GM18519 (cell line): ENCODE results near the gene SIPA1L2.

Experiments used
- ATAC-seq: cut with Tn5 transposase; IDR thresholded peaks from one replicate; pipeline ENCODE4 v1.9.1; 2021; ENCODE audit warnings: mild to moderate bottlenecking, moderate library complexity; ENCODE audit not compliant: unreplicated experiment, low FRiP score

Gene SIPA1L2

DNA sequence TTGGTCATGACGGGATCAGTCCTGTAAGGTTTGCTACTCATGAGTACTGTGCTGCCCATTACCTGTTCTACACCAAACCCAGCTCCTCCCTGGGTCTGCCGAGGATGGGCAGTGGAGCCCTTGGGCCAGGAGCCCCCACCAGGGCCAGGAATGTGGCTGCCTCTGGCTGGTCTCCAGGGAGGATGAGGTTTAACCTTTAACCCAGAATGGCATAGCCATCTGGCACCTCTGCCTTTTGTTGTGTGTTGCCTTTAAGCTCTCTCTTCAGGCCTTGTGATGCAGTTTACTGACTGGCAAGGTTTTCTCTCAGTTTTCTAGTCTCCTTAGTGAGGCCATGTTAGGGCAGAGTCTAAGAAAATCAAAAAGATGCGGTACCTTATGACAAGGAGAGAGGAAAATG lies 38.6 kb downstream of the SIPA1L2 start:
- no peak for ATAC-seq

DNA sequence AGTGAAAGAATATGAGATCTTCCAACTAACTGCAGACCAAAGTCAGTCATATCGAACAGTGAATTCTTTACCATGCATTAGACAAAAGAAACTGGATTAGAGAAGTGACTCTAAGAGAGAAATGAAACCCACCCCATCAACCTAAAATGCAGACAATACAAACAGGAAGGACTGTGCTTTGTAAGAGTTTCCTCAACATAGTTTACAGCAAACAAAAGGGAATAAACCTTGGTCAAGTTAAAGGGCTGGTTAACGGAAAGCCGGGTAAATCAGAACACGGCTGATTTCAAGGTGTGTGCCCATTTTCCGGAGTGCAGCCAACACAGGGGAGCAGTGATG lies 39.2 kb downstream of the SIPA1L2 start:
- peak; percentile 56 for ATAC-seq

DNA sequence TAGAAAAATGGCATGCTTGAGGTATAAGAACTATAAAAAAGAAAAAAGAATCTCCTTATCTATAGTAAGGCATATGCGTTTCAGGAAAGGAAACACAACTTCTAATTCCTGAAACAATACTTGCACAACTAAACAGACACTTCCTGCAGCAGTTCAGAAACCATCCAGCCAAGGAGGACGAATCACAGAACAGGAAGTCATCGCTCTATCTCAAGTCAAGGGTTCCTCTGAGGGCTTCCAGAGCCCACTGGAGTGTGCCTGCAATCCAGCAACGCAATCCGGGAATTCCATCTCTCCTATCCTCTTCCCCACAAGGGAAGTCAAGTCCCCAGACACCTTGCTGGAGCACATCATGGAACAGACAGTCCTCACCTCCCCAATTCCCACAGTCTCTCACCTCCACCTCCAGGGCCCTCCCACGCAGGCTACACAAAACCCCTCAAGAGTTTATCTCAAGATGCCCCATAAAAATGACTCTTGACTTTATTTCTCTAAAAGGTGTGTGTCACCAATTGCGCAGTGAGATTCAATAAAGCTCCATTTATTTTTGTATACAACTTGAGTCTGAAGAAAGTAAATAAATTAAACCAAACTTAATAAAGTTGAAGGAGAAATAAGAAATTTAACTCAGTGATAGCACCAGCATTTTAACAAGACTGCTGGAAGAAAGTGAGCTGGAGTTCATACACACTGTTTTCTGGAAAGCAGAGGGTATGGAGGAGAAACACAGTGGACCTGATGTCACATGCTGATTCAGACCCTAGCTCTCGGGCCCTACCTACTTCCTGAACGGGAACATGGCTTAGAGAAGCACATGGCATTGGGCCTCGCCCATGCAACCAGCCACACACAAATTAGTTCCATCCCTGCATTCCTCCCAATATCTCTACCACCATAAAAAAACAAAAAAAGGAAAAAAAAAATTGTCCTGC lies 39.9 kb downstream of the SIPA1L2 start:
- peak; percentile 10 for ATAC-seq

DNA sequence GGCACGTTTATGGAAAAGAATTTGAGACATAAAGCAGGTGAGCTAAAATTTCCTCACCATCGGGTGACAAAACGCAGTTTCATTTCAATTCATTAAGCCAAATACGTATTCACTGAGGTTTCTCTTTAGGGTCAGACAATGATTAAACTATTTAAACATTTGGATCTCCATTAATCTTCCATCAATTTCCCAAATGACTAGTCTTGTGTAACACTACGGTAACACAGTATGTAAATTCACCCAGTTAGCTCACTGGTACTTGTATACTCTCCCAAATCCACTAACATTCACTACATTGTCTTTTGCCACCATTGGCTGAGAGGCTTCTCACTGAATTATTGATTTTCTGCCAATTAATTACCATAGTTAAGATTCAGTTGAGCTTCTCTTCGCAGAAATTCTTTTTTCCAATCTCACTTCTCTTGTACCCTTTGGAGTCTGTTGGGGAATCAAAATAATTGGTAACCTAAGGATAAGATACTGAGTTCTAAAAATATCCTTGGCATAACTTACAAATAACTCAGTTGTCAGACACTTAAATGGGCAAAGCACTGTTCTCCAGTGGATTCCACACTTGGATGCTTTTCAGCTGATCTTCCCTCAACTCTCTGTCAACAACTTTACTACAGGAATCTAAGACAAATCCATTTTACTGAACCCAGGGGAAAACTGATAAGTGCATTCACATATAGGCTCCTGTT lies 40.7 kb downstream of the SIPA1L2 start:
- ATAC-seq = no peak

DNA sequence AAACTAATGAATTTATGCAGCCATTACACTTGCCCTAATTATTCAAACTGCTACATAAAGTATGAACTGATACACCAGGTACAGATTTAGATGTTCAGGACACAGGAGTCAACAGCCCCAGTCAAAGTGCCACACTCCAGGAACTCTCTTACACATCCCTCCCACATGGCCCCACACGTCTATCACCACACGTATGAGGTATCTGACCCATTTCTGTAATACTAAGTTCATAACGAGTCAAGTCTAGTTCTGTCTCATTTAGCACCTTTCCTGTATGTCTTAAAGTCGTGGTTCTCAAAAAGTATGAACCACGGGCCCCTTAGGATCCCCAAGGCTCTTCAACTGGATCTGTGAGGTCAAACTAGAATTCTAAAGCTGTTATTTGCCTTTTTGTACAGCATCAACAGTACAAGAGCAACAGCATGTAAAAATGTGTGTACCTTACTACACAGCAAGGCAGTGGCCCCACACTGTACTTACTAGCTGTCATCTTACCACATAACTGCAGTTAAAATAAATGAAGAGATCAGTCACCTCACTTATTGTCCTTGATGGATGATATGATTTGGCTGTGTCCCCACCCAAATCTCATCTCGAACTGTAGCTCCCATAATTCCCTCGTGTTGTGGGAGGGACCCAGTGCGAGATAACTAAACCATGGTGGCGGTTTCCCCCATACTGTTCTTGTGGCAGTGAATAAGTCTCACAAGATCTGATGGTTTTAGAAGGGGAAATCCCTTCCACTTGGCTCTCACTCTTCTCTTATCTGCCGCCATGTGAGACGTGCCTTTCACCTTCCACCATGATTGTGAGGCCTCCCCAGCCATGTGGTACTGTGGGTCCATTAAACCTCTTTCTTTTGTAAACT lies 42.6 kb downstream of the SIPA1L2 start:
- no peak for ATAC-seq

DNA sequence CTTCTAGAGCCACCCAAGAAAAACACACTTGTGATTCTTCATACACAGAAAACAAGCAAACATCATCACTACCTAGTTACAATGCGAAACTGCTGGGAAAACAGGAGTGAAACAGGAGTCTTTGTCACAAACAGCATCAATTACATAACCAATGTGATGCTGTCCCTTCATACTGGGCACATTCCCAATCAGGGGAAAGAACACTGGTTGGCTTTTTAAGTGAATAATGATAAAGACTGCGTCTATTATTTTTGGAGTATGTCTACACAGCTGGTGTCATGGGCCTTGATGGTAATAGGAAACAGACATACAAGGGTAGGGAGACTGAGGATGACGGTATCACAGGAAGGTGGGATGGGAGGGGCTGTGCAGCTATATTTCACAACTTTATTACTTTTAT lies 43.3 kb downstream of the SIPA1L2 start:
- no peak for ATAC-seq

DNA sequence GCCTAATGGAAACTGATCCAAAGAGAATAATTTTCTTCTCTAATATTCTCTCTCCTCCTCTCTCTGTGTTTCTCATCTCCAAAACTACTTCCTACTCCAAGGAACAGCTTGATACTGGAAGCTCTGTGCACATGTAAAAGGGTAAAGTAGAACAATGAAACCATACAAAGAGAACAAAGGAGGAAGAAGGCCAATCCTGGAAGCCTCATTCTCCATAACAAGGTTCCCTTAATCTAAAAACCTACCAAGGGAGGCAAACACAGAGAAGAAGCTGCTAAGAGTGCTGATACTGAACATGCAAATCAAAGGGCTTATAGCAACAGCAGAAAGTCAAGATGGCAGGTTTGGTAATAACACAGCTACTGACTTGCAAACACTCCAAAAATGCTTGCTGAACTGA lies 44.4 kb downstream of the SIPA1L2 start:
- ATAC-seq = no peak

DNA sequence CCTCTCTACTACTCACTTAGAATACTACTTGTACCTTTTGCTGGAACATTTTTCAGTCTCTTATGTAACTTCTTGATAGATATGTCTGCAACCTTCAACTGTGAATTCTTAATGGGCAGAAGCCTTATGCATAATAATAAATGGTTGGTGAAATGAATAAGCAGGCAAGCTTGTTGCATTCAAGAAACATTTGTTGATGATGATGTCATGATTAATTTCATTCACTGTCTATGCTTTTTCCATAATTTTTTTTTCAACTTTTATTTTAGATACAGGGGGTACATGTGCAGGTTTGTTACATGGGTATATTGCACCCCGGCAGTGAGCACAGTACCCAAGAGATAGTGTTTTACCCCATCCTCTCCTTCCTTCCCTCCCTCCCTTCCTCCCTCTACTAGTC lies 48.0 kb downstream of the SIPA1L2 start:
- no peak for ATAC-seq
